SK-N-SH (cell line): ENCODE results near the gene COMMD6. TPM values are rescaled to one million over a fixed set of nuclear protein-coding genes. Genes with fewer than 3 reads are reported as not detected.

Experiments used
- CTCF ChIA-PET: fragments of 300-600, 350-600 bp; formaldehyde crosslinking; extraction: SDS; loops from one replicate; lab custom pipeline; 2021; lab: Yijun Ruan, JAX
- POLR2A ChIA-PET: fragments of 350-600 bp; sonication (Branson Sonifier 250); formaldehyde crosslinking; extraction: SDS; loops from one replicate; lab custom pipeline; 2020; ENCODE audit warnings: antibody characterized with exemption, inconsistent platforms; lab: Yijun Ruan, JAX
- DNase-seq: peaks from one replicate; pipeline ENCODE4 v3.0.0; 2012
- H2AFZ ChIP-seq: fragments of 200-600 bp; sonication (generic); 2 replicates; pipeline ENCODE4 v1.8.1; 2016; ENCODE audit warnings: antibody characterized with exemption, mild to moderate bottlenecking, low read depth
- H3F3A ChIP-seq: fragments of 200-600 bp; sonication (generic); replicated peaks from 2 replicates; pipeline ENCODE3; 2016; ENCODE audit warnings: antibody characterized with exemption, mild to moderate bottlenecking; ENCODE audit not compliant: insufficient read depth
- H3K27ac ChIP-seq, 2 experiments: fragments of 200-500 bp in 1 of 2; fragments of 200-600 bp in 1 of 2; sonication (Bioruptor generic) in 1 of 2; sonication (generic), shearing (Covaris generic) in 1 of 2; 2 replicates each; pipeline versions ENCODE4 v1.5.1 to v1.6.1; 2014 to 2016; ENCODE audit warnings: low read depth in 2 of 2, inconsistent platforms in 1 of 2, low read length in 1 of 2, mild to moderate bottlenecking in 1 of 2, mixed read lengths in 1 of 2
- H3K27me3 ChIP-seq: fragments of 200-600 bp; sonication (generic), shearing (Covaris generic); 2 replicates; pipeline ENCODE4 v1.6.1; 2016; ENCODE audit warnings: mixed run types; ENCODE audit not compliant: insufficient read depth
- H3K36me3 ChIP-seq, 2 experiments: fragments of 200-500 bp in 1 of 2; fragments of 200-600 bp in 1 of 2; sonication (Bioruptor generic) in 1 of 2; sonication (generic) in 1 of 2; replicated peaks in 1 of 2; 2 replicates each; pipeline versions ENCODE3 to v1.5.1; 2014 to 2016; ENCODE audit warnings: low read length in 1 of 2, mild to moderate bottlenecking in 1 of 2; ENCODE audit not compliant: insufficient read depth in 2 of 2, control insufficient read depth in 1 of 2
- H3K4me1 ChIP-seq, 2 experiments: fragments of 200-500 bp in 1 of 2; fragments of 200-600 bp in 1 of 2; sonication (Bioruptor generic) in 1 of 2; sonication (generic), shearing (Covaris generic) in 1 of 2; 2 replicates each; pipeline versions ENCODE4 v1.5.1 to v1.6.1; 2014 to 2016; ENCODE audit warnings: low read depth in 1 of 2, low read length in 1 of 2, mixed run types in 1 of 2; ENCODE audit not compliant: insufficient read depth in 2 of 2, control insufficient read depth in 1 of 2
- H3K4me2 ChIP-seq: fragments of 200-600 bp; sonication (generic), shearing (Covaris generic); 2 replicates; pipeline ENCODE4 v1.6.1; 2017; ENCODE audit warnings: mixed run types
- H3K4me3 ChIP-seq, 2 experiments: fragments of 200-500 bp in 1 of 2; fragments of 200-600 bp in 1 of 2; sonication (Bioruptor generic) in 1 of 2; sonication (generic), shearing (Covaris generic) in 1 of 2; 2 replicates each; pipeline versions ENCODE4 v1.5.1 to v1.8.1; 2014 to 2016; ENCODE audit warnings: low read depth in 2 of 2, inconsistent platforms in 1 of 2, low read length in 1 of 2, mild to moderate bottlenecking in 1 of 2, mixed read lengths in 1 of 2, moderate library complexity in 1 of 2
- H3K79me2 ChIP-seq: fragments of 200-600 bp; sonication (generic); 2 replicates; pipeline ENCODE4 v1.8.1; 2017; ENCODE audit warnings: mild to moderate bottlenecking; ENCODE audit not compliant: insufficient read depth
- H3K9ac ChIP-seq: fragments of 200-600 bp; sonication (generic); 2 replicates; pipeline ENCODE4 v1.6.1; 2017; ENCODE audit warnings: mixed run types
- H3K9me2 ChIP-seq: fragments of 200-600 bp; sonication (generic); 2 replicates; pipeline ENCODE4 v1.6.1; 2017; ENCODE audit warnings: mixed run types
- H3K9me3 ChIP-seq: fragments of 200-600 bp; sonication (generic); 2 replicates; pipeline ENCODE4 v1.6.1; 2017; ENCODE audit warnings: mixed run types, mild to moderate bottlenecking, moderate library complexity
- H4K20me1 ChIP-seq: fragments of 200-600 bp; sonication (generic); 2 replicates; pipeline ENCODE4 v1.6.1; 2017; ENCODE audit warnings: mild to moderate bottlenecking, mixed run types; ENCODE audit not compliant: insufficient read depth
- ELF1 ChIP-seq: IDR thresholded peaks from 2 replicates; pipeline ENCODE4 v1.4.0; 2012
- EP300 ChIP-seq, 2 experiments: IDR thresholded peaks; 2 replicates each; pipeline versions ENCODE4 v1.4.0 to v1.6.1; 2012; ENCODE audit warnings: borderline replicate concordance in 1 of 2, low read depth in 1 of 2, low read length in 1 of 2
- EZH2phosphoT487 ChIP-seq: fragments of 200-600 bp; sonication (generic); IDR thresholded peaks from 2 replicates; pipeline ENCODE4 v1.6.1; 2017; ENCODE audit warnings: low read depth, mixed run types, mild to moderate bottlenecking, antibody characterized with exemption, moderate library complexity, borderline replicate concordance
- FOSL2 ChIP-seq: IDR thresholded peaks from 2 replicates; pipeline ENCODE4 v1.4.0; 2012; ENCODE audit warnings: low read depth, mild to moderate bottlenecking, moderate library complexity, borderline replicate concordance
- FOXJ3 ChIP-seq: sonication (generic); formaldehyde crosslinking; IDR thresholded peaks from 2 replicates; pipeline ENCODE4 v1.5.1; 2020; ENCODE audit warnings: mild to moderate bottlenecking, missing genetic modification reagents
- FOXM1 ChIP-seq: IDR thresholded peaks from 2 replicates; pipeline ENCODE4 v1.4.0; 2012; ENCODE audit warnings: low read depth, mild to moderate bottlenecking
- JUND ChIP-seq: IDR thresholded peaks from 2 replicates; pipeline ENCODE4 v1.4.0; 2012
- MEF2A ChIP-seq: IDR thresholded peaks from 2 replicates; pipeline ENCODE4 v1.4.0; 2012; ENCODE audit warnings: low read depth, borderline replicate concordance
- MXI1 ChIP-seq: IDR thresholded peaks from 2 replicates; pipeline ENCODE4 v1.6.1; 2012; ENCODE audit warnings: mild to moderate bottlenecking, low read depth, low read length, improper control_type of control experiment
- NFIC ChIP-seq: IDR thresholded peaks from 2 replicates; pipeline ENCODE4 v1.4.0; 2012; ENCODE audit warnings: borderline replicate concordance
- NRF1 ChIP-seq: IDR thresholded peaks from 2 replicates; pipeline ENCODE4 v1.6.1; 2012; ENCODE audit warnings: low read depth, mild to moderate bottlenecking, low read length
- POLR2AphosphoS5 ChIP-seq: IDR thresholded peaks from 2 replicates; pipeline ENCODE4 v1.6.1; 2012; ENCODE audit warnings: low read depth, low read length
- RCOR1 ChIP-seq: fragments of 150-350 bp; IDR thresholded peaks from 2 replicates; pipeline ENCODE4 v1.6.1; 2017; ENCODE audit warnings: antibody characterized with exemption, low read length
- SIN3A ChIP-seq: IDR thresholded peaks from 2 replicates; pipeline ENCODE4 v1.6.1; 2012; ENCODE audit warnings: low read depth, mild to moderate bottlenecking, low read length, moderate library complexity, borderline replicate concordance
- TCF12 ChIP-seq: IDR thresholded peaks from 2 replicates; pipeline ENCODE4 v1.4.0; 2012
- TEAD4 ChIP-seq: IDR thresholded peaks from 2 replicates; pipeline ENCODE4 v1.4.0; 2012; ENCODE audit warnings: mild to moderate bottlenecking, borderline replicate concordance; ENCODE audit not compliant: insufficient read depth
- USF2 ChIP-seq: fragments of 150-350 bp; IDR thresholded peaks from 2 replicates; pipeline ENCODE4 v1.6.1; 2017; ENCODE audit warnings: antibody characterized with exemption, low read length, low read depth, borderline replicate concordance
- YY1 ChIP-seq: IDR thresholded peaks from 2 replicates; pipeline ENCODE4 v1.4.0; 2012; ENCODE audit warnings: low read depth, mild to moderate bottlenecking
- WGBS: methylation state at CpG from one replicate; pipeline ENCODE4 v1.1.6; 2017; ENCODE audit warnings: low lambda C conversion rate; 5-methylcytosine and 5-hydroxymethylcytosine counted together
- polyA plus RNA-seq, 3 experiments: library from polyadenylated mRNA; depleted of rRNA; stranded (reverse); fragments of >200 nt; gene quantifications; 2 replicates each; pipeline ENCODE4 v1.2.3, GENCODE V29; 2012
- TF ChIP-seq, protein P1 (sequence below): IDR thresholded peaks from 2 replicates; pipeline ENCODE4; 2012
- TF ChIP-seq, protein P2 (sequence below): fragments of 200-600 bp; sonication (generic); IDR thresholded peaks from 2 replicates; pipeline ENCODE4 v1.6.1; 2017; ENCODE audit warnings: antibody characterized with exemption, mild to moderate bottlenecking, moderate library complexity
- TF ChIP-seq, protein P3 (sequence below): IDR thresholded peaks from 2 replicates; pipeline ENCODE4 v1.4.0; 2012; ENCODE audit warnings: low read depth, borderline replicate concordance

The COMMD6 gene
- polyA plus RNA-seq, 1 of the 3 experiments (the other 2 are of a cell fraction) = 76.9 TPM

DNA sequence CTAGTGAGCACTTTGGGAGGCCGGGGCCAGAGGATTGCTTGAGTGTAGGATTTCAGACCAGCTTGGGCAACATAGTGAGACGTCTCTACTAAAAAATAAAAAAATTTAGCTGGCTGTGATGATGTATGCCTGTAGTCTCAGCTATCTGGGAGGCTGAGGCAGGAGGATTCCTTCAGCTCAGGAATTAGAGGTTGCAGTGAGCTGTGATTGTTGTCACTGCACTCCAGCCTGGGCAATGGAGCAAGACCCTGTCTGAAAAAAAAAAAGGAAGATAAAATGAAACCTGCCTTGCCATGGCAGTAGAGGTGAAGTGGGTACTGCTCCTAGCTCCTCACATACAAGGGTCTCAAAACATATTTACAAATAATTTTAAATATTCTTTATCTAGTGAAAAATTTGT, 19.3 kb upstream of the COMMD6 start:
- Histone ChIP-seq H3K9me2 (no peaks in the 10 kb centered on the region), H3K27me3 (no peaks in the 10 kb centered on the region), H2AFZ (no peak overlapping the region), H3K4me1 (peaks cover 0 to 3% of the 10 kb centered on the region in 2 experiments; a peak in 2 of 4 replicates)
- CTCF ChIA-PET = interaction anchor here (1.0 to 1.2 kb wide), 2 partner anchors 9 to 10 kb away, joined by 3 to 4 read pairs; no protein-coding TSS in a partner anchor
- no peak for TF ChIP-seq RCOR1
- TF ChIP-seq, protein P1, sequence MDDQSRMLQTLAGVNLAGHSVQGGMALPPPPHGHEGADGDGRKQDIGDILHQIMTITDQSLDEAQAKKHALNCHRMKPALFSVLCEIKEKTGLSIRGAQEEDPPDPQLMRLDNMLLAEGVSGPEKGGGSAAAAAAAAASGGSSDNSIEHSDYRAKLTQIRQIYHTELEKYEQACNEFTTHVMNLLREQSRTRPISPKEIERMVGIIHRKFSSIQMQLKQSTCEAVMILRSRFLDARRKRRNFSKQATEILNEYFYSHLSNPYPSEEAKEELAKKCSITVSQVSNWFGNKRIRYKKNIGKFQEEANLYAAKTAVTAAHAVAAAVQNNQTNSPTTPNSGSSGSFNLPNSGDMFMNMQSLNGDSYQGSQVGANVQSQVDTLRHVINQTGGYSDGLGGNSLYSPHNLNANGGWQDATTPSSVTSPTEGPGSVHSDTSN = no peak
- TF ChIP-seq FOXJ3 (CRISPR knock-in tag) = no peak
- no peak for TF ChIP-seq EZH2phosphoT487
- TF ChIP-seq POLR2AphosphoS5 = no peak
- TF ChIP-seq MEF2A = no peak
- no peak for TF ChIP-seq EP300 (IDR thresholded peaks at IDR 0.05; ENCODE audit: borderline replicate concordance in 1 of 2, low read depth in 1 of 2, low read length in 1 of 2)
- TF ChIP-seq, protein P2, sequence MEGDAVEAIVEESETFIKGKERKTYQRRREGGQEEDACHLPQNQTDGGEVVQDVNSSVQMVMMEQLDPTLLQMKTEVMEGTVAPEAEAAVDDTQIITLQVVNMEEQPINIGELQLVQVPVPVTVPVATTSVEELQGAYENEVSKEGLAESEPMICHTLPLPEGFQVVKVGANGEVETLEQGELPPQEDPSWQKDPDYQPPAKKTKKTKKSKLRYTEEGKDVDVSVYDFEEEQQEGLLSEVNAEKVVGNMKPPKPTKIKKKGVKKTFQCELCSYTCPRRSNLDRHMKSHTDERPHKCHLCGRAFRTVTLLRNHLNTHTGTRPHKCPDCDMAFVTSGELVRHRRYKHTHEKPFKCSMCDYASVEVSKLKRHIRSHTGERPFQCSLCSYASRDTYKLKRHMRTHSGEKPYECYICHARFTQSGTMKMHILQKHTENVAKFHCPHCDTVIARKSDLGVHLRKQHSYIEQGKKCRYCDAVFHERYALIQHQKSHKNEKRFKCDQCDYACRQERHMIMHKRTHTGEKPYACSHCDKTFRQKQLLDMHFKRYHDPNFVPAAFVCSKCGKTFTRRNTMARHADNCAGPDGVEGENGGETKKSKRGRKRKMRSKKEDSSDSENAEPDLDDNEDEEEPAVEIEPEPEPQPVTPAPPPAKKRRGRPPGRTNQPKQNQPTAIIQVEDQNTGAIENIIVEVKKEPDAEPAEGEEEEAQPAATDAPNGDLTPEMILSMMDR = no peak
- no peak for TF ChIP-seq NFIC
- no peak for TF ChIP-seq FOSL2
- TF ChIP-seq, protein P3, sequence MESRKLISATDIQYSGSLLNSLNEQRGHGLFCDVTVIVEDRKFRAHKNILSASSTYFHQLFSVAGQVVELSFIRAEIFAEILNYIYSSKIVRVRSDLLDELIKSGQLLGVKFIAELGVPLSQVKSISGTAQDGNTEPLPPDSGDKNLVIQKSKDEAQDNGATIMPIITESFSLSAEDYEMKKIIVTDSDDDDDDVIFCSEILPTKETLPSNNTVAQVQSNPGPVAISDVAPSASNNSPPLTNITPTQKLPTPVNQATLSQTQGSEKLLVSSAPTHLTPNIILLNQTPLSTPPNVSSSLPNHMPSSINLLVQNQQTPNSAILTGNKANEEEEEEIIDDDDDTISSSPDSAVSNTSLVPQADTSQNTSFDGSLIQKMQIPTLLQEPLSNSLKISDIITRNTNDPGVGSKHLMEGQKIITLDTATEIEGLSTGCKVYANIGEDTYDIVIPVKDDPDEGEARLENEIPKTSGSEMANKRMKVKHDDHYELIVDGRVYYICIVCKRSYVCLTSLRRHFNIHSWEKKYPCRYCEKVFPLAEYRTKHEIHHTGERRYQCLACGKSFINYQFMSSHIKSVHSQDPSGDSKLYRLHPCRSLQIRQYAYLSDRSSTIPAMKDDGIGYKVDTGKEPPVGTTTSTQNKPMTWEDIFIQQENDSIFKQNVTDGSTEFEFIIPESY = no peak
- TF ChIP-seq, all 33 proteins: peak for 0
- Histone ChIP-seq H3K9ac (no peak overlapping the region), H3K79me2 (no peaks in the 10 kb centered on the region), H3K36me3 (peaks cover 12 to 19% of the 10 kb centered on the region in 2 experiments), H3K27ac (no peak overlapping the region), H3K9me3 (no peaks in the 10 kb centered on the region), H3K4me3 (no peak overlapping the region), H3K4me2 (no peak overlapping the region), H4K20me1 (no peaks in the 10 kb centered on the region), H3F3A (peaks cover 16% of the 10 kb centered on the region)
- WGBS = 96% methylated on average over 2 of the region's 2 CpGs
- no peak for DNase-seq
- POLR2A ChIA-PET = no interaction called here

GRCh38 chr13:75555836-75556235, 18.2 kb upstream of the COMMD6 start:
- Histone ChIP-seq H3K4me2 (no peak overlapping the region), H3K79me2 (peaks cover 5% of the 10 kb centered on the region; the same call in 1 of the 2 replicates)
- POLR2A ChIA-PET = no interaction called here
- TF ChIP-seq EP300 (IDR thresholded peaks at IDR 0.05; ENCODE audit: borderline replicate concordance in 1 of 2, low read depth in 1 of 2, low read length in 1 of 2) (no peak), USF2 (no peak), TCF12 (no peak), FOXM1 (no peak), ELF1 (no peak), TEAD4 (no peak), MXI1 (no peak), SIN3A (no peak), JUND (no peak), NRF1 (no peak), YY1 (no peak)
- TF ChIP-seq, protein P2 = no peak

More at GRCh38 chr13:75555836-75556235, 18.2 kb upstream of the COMMD6 start:
- WGBS = 95% methylated on average over 1 of the region's 1 CpG
- Histone ChIP-seq H3K9ac (no peak overlapping the region), H3K9me3 (no peaks in the 10 kb centered on the region), H3K27me3 (no peaks in the 10 kb centered on the region), H3F3A (peaks cover 16% of the 10 kb centered on the region), H3K4me1 (peaks cover 1 to 3% of the 10 kb centered on the region in 2 experiments; a peak in 2 of 4 replicates), H3K9me2 (no peaks in the 10 kb centered on the region), H3K4me3 (no peak overlapping the region), H3K27ac (no peak overlapping the region), H2AFZ (no peak overlapping the region), H3K36me3 (peaks cover 3 to 11% of the 10 kb centered on the region in 2 experiments), H4K20me1 (no peaks in the 10 kb centered on the region)
- CTCF ChIA-PET = no interaction called here
- DNase-seq = no peak
